Measurements from ENCODE around the gene MTHFSD. TPM values are rescaled to one million over a fixed set of nuclear protein-coding genes. Genes with fewer than 3 reads are reported as not detected.

The MTHFSD gene
- total RNA-seq, 1 donor from 2014 or later: 20.2 TPM

DNA sequence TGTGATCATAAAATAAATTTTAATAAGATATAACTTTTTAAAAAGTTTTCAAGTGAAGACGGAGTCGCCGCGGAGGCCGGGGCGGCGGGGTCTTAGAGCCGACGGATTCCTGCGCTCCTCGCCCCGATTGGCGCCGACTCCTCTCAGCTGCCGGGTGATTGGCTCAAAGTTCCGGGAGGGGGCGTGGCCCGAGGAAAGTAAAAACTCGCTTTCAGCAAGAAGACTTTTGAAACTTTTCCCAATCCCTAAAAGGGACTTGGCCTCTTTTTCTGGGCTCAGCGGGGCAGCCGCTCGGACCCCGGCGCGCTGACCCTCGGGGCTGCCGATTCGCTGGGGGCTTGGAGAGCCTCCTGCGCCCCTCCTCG is 11.5 kb upstream of the MTHFSD start, which contains the start of gene FOXC2:
Gene FOXC2 (plus strand): TSS at position 229 of the 365 bp plus-strand sequence. CDS start 507 bp downstream, outside the sequence.
- Mint-ChIP-seq H3K9me3 (no peaks in the 10 kb centered on the region), H3K36me3 (peaks cover 10% of the 10 kb centered on the region), H3K27me3 (peaks cover 75% of the 10 kb centered on the region), H3K4me1 (ENCODE audit: unreplicated experiment) (peaks cover 33% of the 10 kb centered on the region), H3K4me3 (peak within 1 kb of the TSS; percentile 89), H3K27ac (peak within 1 kb of the TSS; percentile 63)
- TF ChIP-seq, protein P1, sequence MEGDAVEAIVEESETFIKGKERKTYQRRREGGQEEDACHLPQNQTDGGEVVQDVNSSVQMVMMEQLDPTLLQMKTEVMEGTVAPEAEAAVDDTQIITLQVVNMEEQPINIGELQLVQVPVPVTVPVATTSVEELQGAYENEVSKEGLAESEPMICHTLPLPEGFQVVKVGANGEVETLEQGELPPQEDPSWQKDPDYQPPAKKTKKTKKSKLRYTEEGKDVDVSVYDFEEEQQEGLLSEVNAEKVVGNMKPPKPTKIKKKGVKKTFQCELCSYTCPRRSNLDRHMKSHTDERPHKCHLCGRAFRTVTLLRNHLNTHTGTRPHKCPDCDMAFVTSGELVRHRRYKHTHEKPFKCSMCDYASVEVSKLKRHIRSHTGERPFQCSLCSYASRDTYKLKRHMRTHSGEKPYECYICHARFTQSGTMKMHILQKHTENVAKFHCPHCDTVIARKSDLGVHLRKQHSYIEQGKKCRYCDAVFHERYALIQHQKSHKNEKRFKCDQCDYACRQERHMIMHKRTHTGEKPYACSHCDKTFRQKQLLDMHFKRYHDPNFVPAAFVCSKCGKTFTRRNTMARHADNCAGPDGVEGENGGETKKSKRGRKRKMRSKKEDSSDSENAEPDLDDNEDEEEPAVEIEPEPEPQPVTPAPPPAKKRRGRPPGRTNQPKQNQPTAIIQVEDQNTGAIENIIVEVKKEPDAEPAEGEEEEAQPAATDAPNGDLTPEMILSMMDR (conservative IDR thresholded peaks at IDR 0.05): no peak
- DNase-seq (ENCODE audit: extremely low spot score, unreplicated experiment): peak; percentile 91

GRCh38 chr16:86565644-86566511 is 10.8 kb upstream of the MTHFSD start:
- Mint-ChIP-seq H3K4me3 (peak overlapping the region; percentile 75), H3K27ac (peak overlapping the region; percentile 29), H3K9me3 (no peaks in the 10 kb centered on the region), H3K4me1 (ENCODE audit: unreplicated experiment) (peaks cover 26% of the 10 kb centered on the region), H3K27me3 (peaks cover 70% of the 10 kb centered on the region), H3K36me3 (peaks cover 6% of the 10 kb centered on the region)
- DNase-seq (ENCODE audit: extremely low spot score, unreplicated experiment): no peak
- TF ChIP-seq, protein P1 (conservative IDR thresholded peaks at IDR 0.05): no peak

- peaks cover 66% of the 10 kb centered on the region for H3K27me3 Mint-ChIP-seq
- peaks cover 21% of the 10 kb centered on the region for H3K4me1 Mint-ChIP-seq (ENCODE audit: unreplicated experiment)
- H3K36me3 Mint-ChIP-seq: no peaks in the 10 kb centered on the region
- H3K9me3 Mint-ChIP-seq: no peaks in the 10 kb centered on the region
- TF ChIP-seq, protein P1 (conservative IDR thresholded peaks at IDR 0.05): no peak
- H3K4me3 Mint-ChIP-seq: peak overlapping the region; percentile 75
- no peak for DNase-seq (ENCODE audit: extremely low spot score, unreplicated experiment)
- peak overlapping the region; percentile 9 for H3K27ac Mint-ChIP-seq
Measured at GRCh38 chr16:86565181-86565631, 10.2 kb upstream of the MTHFSD start.

DNA sequence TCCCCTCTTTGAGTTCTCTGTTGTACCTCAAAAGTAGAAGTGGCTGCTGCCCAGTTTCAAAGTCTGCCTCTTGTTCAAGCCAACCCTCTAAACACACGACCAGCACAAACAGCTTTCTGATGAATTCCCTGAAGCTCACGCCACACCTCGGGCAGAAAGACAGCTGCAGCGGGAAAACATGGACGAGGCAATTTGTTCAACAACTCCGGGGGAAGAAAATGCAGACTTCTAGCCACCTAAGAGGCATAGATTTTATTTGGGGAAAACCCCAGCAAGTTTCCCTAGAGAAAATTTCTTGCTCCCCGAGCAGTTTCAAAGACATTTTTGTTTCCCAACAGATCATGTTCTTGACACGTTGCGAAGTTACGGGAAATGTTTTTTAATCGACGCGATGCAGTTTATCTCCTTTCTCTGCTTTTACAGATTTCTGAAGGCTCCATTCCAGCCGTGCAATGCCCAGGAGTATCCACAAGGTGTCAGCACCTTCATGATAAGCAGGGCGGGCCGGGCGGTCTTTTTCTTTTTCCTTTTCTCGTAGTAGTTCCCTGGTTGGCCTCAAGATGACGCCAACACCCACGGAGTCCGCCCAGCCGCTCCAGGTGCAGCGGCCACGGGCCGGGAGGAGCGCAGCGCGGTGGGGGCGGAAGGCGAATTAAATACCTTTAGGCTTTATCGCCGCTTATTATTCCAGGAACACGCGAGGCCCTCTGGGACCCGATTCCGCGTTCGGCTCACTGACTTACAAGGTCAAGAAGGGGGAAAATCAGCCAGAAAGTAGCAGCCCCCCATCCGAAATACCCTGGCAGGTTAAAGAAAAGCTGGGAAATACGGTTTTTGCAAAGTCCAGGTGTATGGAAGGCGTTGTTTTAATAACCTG is 8.7 kb upstream of the MTHFSD start:
- TF ChIP-seq, protein P1 (conservative IDR thresholded peaks at IDR 0.05): peak; percentile 100
- DNase-seq (ENCODE audit: extremely low spot score, unreplicated experiment): peak; percentile 92
- Mint-ChIP-seq H3K27ac (peak overlapping the region; percentile 38), H3K27me3 (peaks cover 53% of the 10 kb centered on the region), H3K36me3 (no peaks in the 10 kb centered on the region), H3K4me3 (peak overlapping the region; percentile 75), H3K4me1 (ENCODE audit: unreplicated experiment) (peaks cover 21% of the 10 kb centered on the region), H3K9me3 (no peaks in the 10 kb centered on the region)

DNA sequence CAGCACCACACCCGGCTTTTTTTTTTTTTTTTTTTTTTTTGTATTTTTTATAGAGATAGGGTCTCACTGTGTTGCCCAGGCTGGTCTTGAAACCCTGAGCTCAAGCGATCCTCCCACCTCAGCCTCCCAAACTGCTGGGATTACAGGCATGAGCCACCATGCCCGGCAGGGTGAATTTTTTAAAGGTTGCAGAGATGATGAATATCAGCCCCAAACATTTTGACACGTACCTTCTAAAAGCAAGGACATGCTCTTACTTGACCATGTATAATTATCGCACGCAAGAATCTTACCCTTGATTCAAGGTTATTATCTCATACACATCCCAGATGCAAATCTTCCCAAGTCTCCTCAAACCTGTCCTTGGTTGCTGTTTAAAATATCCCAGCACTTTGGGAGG is 7.3 kb upstream of the MTHFSD start:
- H3K4me1 Mint-ChIP-seq (ENCODE audit: unreplicated experiment): peaks cover 21% of the 10 kb centered on the region
- H3K4me3 Mint-ChIP-seq: no peak overlapping the region
- H3K9me3 Mint-ChIP-seq: no peaks in the 10 kb centered on the region
- H3K36me3 Mint-ChIP-seq: no peaks in the 10 kb centered on the region
- no peak overlapping the region for H3K27ac Mint-ChIP-seq
- TF ChIP-seq, protein P1 (conservative IDR thresholded peaks at IDR 0.05): no peak
- peaks cover 55% of the 10 kb centered on the region for H3K27me3 Mint-ChIP-seq
- DNase-seq (ENCODE audit: extremely low spot score, unreplicated experiment): no peak

All from type B pancreatic cell (in vitro differentiated cells).